Activated T-cell treated with anti-CD3 and anti-CD28 coated beads for 48 hours (primary cell): ENCODE measurements around the gene NAGPA.
"Not testable (repeated sequence)": the region's sequence is repeated elsewhere in the genome, so short reads cannot be mapped to it uniquely, and the experiment has no call there.

Source experiments
- DNase-seq: peaks from one replicate; pipeline ENCODE4 v3.0.0-alpha.2; 2020; ENCODE audit warnings: low read depth

The NAGPA gene

GRCh38 chr16:5033256-5034166, at the start of gene NAGPA:
NAGPA (minus strand) TSS chr16:5033935; CDS start chr16:5033914, 21 bp downstream.
- DNase-seq: peak; percentile 76

GRCh38 chr16:5080996-5081395, 47.3 kb upstream of the NAGPA start:
- not testable (repeated sequence) for DNase-seq

GRCh38 chr16:5080461-5080860, 46.7 kb upstream of the NAGPA start:
- not testable (repeated sequence) for DNase-seq

- DNase-seq: no peak
Measured at GRCh38 chr16:5078626-5079025, 44.9 kb upstream of the NAGPA start.

GRCh38 chr16:5077304-5077703, 43.6 kb upstream of the NAGPA start:
- no peak for DNase-seq

- DNase-seq: no peak
Measured at GRCh38 chr16:5075637-5076036, 41.9 kb upstream of the NAGPA start.

GRCh38 chr16:5073771-5074170, 40.0 kb upstream of the NAGPA start:
- not testable (repeated sequence) for DNase-seq

- DNase-seq: no peak
Measured at GRCh38 chr16:5073279-5073629, 39.5 kb upstream of the NAGPA start.

GRCh38 chr16:5072334-5073278, 38.9 kb upstream of the NAGPA start:
- no peak for DNase-seq

GRCh38 chr16:5071681-5072333, 38.1 kb upstream of the NAGPA start, which contains the start of gene ALG1:
ALG1 (plus strand) TSS chr16:5071843; CDS start chr16:5071850, 7 bp downstream.
- DNase-seq: peak; percentile 87

- DNase-seq: no peak
Measured at GRCh38 chr16:5071341-5071680, 37.6 kb upstream of the NAGPA start.

GRCh38 chr16:5070431-5071186, 36.9 kb upstream of the NAGPA start:
- no peak for DNase-seq

- no peak for DNase-seq
Measured at GRCh38 chr16:5069854-5070253, 36.1 kb upstream of the NAGPA start.

- DNase-seq: no peak
Measured at GRCh38 chr16:5069048-5069447, 35.3 kb upstream of the NAGPA start.

- DNase-seq: no peak
Measured at GRCh38 chr16:5066511-5066910, 32.8 kb upstream of the NAGPA start.

- DNase-seq: no peak
Measured at GRCh38 chr16:5065813-5066212, 32.1 kb upstream of the NAGPA start, which contains the start of gene C16orf89. C16orf89 (minus strand) TSS chr16:5065956; CDS start chr16:5065908, 48 bp downstream.

GRCh38 chr16:5065326-5065725, 31.6 kb upstream of the NAGPA start:
- DNase-seq: no peak

GRCh38 chr16:5064915-5065314, 31.2 kb upstream of the NAGPA start:
- no peak for DNase-seq

- DNase-seq: no peak
Measured at GRCh38 chr16:5062790-5063765, 29.3 kb upstream of the NAGPA start.

GRCh38 chr16:5062051-5062450, 28.3 kb upstream of the NAGPA start:
- no peak for DNase-seq
